Left ventricle myocardium superior (tissue), 1 donor: ENCODE results near the gene WWP2. TPM values are rescaled to one million over a fixed set of nuclear protein-coding genes. Genes with fewer than 3 reads are reported as not detected.

ENCODE experiments used
- ATAC-seq: fragments of 200-7000 bp; cut with Tn5 transposase; one replicate; pipeline ENCODE4 v1.9.1; 2020; ENCODE audit warnings: mild to moderate bottlenecking, moderate library complexity
- DNase-seq: peaks from one replicate; pipeline ENCODE4 v3.0.0-alpha.2; 2020
- intact Hi-C: fragments of 100-400 bp; cut with micrococcal nuclease; formaldehyde crosslinking; loops from one replicate; pipeline ENCODE4 v1.11.0; 2022
- total RNA-seq: library from RNA; stranded (reverse); fragmentation: NEBNext Ultra II Directional; extraction: Animal tissue kit (Norgen Biotek cat#: 25700); gene quantifications from one replicate; pipeline ENCODE4 v1.2.1, GENCODE V29; 2021
- donor health status: DM: no; HTN: yes; CAD: no; lungs with severe emphysema.

The WWP2 gene
- total RNA-seq, 1 donor from 2014 or later = 17.2 TPM

- DNase-seq (no peak), ATAC-seq (no peak)
- intact Hi-C loops = no loop called here
Measured at GRCh38 chr16:69904495-69905170, 142.5 kb downstream of the WWP2 start.

- ATAC-seq = no peak
- intact Hi-C loops = no loop called here
- DNase-seq = no peak
Measured at GRCh38 chr16:69905171-69905555, 143.0 kb downstream of the WWP2 start.

GRCh38 chr16:69906838-69907401 lies 144.8 kb downstream of the WWP2 start:
- ATAC-seq (no peak), DNase-seq (no peak)
- intact Hi-C loops = no loop called here

GRCh38 chr16:69909043-69909442 lies 146.9 kb downstream of the WWP2 start:
- DNase-seq (no peak), ATAC-seq (no peak)
- intact Hi-C loops = no loop called here

- no peak for ATAC-seq
- intact Hi-C loops = no loop called here
- DNase-seq = no peak
Measured at GRCh38 chr16:69909760-69910159, 147.6 kb downstream of the WWP2 start.

- intact Hi-C loops = no loop called here
- ATAC-seq (no peak), DNase-seq (no peak)
Measured at GRCh38 chr16:69910964-69911363, 148.8 kb downstream of the WWP2 start.

GRCh38 chr16:69916462-69916861 lies 154.3 kb downstream of the WWP2 start:
- DNase-seq (no peak), ATAC-seq (no peak)
- intact Hi-C loops = no loop called here

GRCh38 chr16:69917311-69917710 lies 155.2 kb downstream of the WWP2 start:
- ATAC-seq = no peak
- DNase-seq = no peak
- intact Hi-C loops = no loop called here

GRCh38 chr16:69917739-69918138 lies 155.6 kb downstream of the WWP2 start:
- ATAC-seq (peak; percentile 60), DNase-seq (peak; percentile 45)
- intact Hi-C loops = no loop called here

GRCh38 chr16:69918241-69918640 lies 156.1 kb downstream of the WWP2 start:
- intact Hi-C loops = no loop called here
- no peak for ATAC-seq
- DNase-seq = no peak

GRCh38 chr16:69921127-69921526 lies 159.0 kb downstream of the WWP2 start:
- DNase-seq (no peak), ATAC-seq (peak; percentile 31)
- intact Hi-C loops = no loop called here

- no peak for ATAC-seq
- intact Hi-C loops = no loop called here
Measured at GRCh38 chr16:69922200-69922599, 160.1 kb downstream of the WWP2 start.

GRCh38 chr16:69924041-69924775 lies 162.1 kb downstream of the WWP2 start:
- no peak for ATAC-seq
- DNase-seq = no peak
- intact Hi-C loops = no loop called here

More at GRCh38 chr16:69922200-69922599, 160.1 kb downstream of the WWP2 start:
- no peak for DNase-seq

GRCh38 chr16:69924777-69925191 lies 162.7 kb downstream of the WWP2 start:
- ATAC-seq = peak; percentile 80
- DNase-seq = peak; percentile 72
- intact Hi-C loops = loop anchor here (5.0 kb wide), 1 partner anchor 127 kb away; no protein-coding TSS in a partner anchor

GRCh38 chr16:69925311-69925710 lies 163.2 kb downstream of the WWP2 start:
- intact Hi-C loops = loop anchor here (5.0 kb wide), 1 partner anchor 128 kb away; no protein-coding TSS in a partner anchor
- DNase-seq = no peak
- peak; percentile 9 for ATAC-seq

GRCh38 chr16:69926241-69926640 lies 164.1 kb downstream of the WWP2 start:
- ATAC-seq (no peak), DNase-seq (no peak)
- intact Hi-C loops = loop anchor here (5.0 kb wide), 1 partner anchor 129 kb away; no protein-coding TSS in a partner anchor

GRCh38 chr16:69927056-69927757 lies 165.1 kb downstream of the WWP2 start:
- ATAC-seq = peak; percentile 76
- DNase-seq = peak; percentile 80
- intact Hi-C loops = loop anchor here (5.0 kb wide), 1 partner anchor 130 kb away; no protein-coding TSS in a partner anchor

- DNase-seq (no peak), ATAC-seq (no peak)
- intact Hi-C loops = loop anchor here (5.0 kb wide), 1 partner anchor 132 kb away; no protein-coding TSS in a partner anchor
Measured at GRCh38 chr16:69928856-69929400, 166.8 kb downstream of the WWP2 start.

- no peak for ATAC-seq
- no peak for DNase-seq
- intact Hi-C loops = loop anchor here (5.0 kb wide), 1 partner anchor 132 kb away; no protein-coding TSS in a partner anchor
Measured at GRCh38 chr16:69929480-69929879, 167.3 kb downstream of the WWP2 start.
